Tongue (tissue), 2 donors: ENCODE data around the gene IFNA5. TPM values are rescaled to one million over a fixed set of nuclear protein-coding genes. Genes with fewer than 3 reads are reported as not detected.

ENCODE experiments used
- DNase-seq: peaks from one replicate; pipeline ENCODE4 v3.0.0-alpha.2; 2015
- total RNA-seq: library from RNA; depleted of rRNA; stranded (reverse); fragments of >200 nt; gene quantifications from one replicate; pipeline ENCODE4 v1.2.3, GENCODE V29; 2014

IFNA5 gene
- total RNA-seq, result not detected

DNA sequence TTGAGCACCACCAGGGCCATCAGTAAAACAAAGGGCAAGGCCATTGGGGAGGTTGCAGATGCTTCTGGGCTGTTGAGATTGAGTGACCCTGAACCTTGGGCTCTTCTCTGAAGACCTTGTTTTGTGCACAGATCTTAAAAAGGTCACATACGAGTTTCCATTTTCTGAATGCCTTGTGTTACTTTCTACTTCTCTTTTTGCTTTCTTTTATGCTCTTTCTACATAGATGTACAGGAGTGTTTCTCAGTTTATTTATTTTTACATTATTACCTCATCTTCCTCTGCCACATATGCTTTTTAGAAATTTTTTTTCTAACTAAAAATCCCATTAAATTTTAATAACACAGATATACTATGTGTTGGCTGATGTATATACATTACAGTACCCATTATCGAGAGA lies at the start of gene IFNA5:
IFNA5 (minus strand) TSS at position 101 of the 400 bp plus-strand sequence; CDS start at position 44, 57 bp downstream.
- no peak for DNase-seq

DNA sequence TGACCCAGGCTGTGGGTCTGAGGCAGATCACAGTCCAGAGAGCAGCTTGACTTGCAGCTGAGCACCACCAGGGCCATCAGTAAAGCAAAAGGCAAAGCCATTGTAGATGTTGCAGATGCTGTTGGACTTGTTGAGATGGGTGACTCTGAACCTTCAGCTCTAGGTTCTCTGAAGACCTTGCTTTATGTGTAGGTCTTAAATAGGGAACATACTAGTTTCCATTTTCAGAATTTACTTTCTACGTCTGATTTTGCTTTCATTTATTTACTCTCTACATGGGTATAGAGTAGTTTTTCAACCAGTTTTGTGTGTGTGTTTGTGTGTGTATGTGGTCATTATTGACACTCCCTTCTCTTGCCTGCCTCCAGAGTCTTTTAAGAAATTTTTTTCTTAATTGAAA lies 45.7 kb upstream of the IFNA5 start, which contains the start of gene IFNA6:
IFNA6 (minus strand) TSS at position 101 of the 400 bp plus-strand sequence; CDS start at position 101, 0 bp downstream.
- DNase-seq, result no peak

GRCh38 chr9:21348430-21348970 lies 43.4 kb upstream of the IFNA5 start:
- no peak for DNase-seq

DNA sequence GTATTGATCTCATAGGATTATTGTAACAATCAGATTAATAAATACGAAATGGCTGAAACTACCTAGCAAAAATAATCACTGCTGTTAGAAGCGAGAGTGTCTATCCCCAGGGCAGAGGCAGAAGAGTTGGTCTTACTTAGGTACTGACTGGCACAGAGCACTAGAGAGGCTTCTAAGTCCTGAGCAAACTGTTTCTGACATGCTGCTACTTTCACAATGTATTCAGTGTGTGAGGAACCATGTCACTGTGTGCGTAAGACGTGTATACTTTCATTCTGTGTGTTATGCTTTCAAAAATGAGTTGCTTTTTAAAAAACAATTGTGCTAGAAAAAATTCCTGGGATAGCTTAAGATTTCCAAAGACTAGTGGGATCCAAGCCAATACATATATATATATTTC lies 35.6 kb upstream of the IFNA5 start:
- DNase-seq, result no peak

DNA sequence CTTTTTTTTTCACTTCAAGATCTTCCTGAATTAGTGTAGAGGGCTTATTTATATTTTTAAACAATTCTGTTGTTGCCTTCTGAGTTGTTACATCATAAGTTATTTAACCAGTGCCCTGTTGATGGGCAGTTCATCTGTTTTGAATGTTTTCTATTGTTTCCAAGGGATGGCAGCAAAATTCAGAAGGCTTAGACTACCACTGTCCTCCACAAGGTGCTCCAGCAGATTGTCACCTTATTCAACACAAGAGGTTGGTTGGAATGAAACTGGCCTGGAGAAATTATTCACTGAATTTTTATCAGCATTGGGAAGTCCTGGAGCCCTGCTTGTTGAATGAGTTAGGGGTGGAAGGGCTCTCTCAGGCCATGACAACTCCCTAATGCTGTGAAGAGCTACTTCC lies 31.3 kb upstream of the IFNA5 start:
- no peak for DNase-seq

- peak; percentile 97 for DNase-seq
Observed at GRCh38 chr9:21334701-21335632, 29.9 kb upstream of the IFNA5 start, which contains the start of gene KLHL9. KLHL9 (minus strand) TSS chr9:21335404; CDS start chr9:21334859, 545 bp downstream.

GRCh38 chr9:21333226-21333625 lies 28.1 kb upstream of the IFNA5 start:
- no peak for DNase-seq

DNA sequence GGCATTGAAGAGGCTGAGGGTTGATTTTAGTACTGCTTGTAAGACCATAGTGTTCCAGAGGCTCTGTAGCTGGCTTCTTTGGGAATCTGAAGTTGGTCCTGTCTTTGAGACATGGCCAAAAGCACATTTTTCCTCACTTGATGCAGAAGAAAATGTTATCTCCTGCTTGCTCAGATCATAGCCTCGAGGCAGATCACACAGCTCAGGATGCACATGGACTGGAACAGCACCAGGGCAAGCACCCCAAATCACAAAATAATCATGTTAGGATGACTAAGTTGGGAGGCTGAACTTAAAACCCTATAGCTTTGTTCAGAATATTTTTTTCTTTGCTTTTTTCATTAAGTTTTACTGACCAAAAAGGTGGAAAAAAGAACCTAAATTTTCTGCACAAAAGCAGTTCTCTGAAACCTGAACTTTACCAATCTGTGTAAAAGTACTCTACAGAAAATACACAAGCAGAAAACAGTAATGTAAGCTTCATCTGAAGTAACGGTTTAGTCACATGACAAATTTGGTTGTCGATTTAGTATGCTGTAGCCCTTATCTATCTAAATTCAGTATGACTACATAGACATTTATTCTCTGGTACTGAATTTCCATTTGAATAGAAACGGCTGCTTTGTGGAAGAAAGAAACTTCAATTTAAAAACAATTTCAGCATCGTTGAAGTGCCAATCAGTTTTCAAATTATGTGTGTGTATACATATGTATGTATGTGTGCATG lies 26.7 kb upstream of the IFNA5 start:
- no peak for DNase-seq

- peak; percentile 60 for DNase-seq
Observed at GRCh38 chr9:21326526-21327139, 21.5 kb upstream of the IFNA5 start.

DNA sequence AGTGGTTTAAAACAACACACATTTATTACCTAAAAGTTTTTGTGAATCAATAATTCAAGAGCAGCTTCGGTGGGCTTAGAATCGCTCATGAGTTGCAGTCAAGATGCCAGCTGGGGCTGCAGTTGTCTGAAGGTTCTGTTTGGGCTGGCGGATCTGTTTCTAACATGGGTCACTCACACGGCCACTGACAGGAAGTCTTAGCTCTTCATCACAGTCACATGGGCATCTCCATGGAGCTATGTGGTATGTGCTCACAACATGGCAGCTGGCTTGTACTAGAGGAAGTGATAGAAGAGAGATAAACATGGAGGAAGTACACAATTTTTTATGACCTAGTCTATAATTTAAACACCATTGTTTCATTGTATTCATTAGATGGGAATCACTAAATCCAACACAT lies 18.9 kb upstream of the IFNA5 start:
- DNase-seq, result no peak

DNA sequence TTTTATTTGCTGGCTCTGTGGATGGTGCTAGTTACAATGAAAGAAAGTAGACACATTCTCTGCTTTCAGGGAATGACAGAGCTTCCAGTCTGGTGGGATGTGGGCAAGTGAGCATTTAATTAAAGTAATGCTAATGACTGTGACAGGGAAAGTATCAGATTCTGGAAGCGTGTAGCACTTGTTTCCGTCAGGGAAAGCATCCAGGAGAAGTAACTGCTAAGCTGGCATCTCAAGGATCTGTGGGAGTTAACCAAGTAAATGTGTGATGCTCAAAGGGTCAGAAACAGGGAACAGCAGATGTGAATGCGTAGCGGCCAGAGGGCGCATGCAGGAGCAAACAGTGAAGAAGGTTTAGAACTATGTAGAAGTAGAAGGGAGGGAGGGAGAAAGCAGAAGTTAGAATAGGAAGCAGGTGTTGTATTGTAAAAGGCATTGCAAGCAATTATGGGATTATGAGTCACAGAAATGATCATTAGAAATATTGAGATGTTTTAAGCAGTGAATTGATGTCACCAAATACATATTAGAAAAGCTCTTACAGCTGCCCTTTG lies 17.9 kb upstream of the IFNA5 start:
- no peak for DNase-seq

- DNase-seq, result no peak
Observed at GRCh38 chr9:21320465-21320864, 15.4 kb upstream of the IFNA5 start.

DNA sequence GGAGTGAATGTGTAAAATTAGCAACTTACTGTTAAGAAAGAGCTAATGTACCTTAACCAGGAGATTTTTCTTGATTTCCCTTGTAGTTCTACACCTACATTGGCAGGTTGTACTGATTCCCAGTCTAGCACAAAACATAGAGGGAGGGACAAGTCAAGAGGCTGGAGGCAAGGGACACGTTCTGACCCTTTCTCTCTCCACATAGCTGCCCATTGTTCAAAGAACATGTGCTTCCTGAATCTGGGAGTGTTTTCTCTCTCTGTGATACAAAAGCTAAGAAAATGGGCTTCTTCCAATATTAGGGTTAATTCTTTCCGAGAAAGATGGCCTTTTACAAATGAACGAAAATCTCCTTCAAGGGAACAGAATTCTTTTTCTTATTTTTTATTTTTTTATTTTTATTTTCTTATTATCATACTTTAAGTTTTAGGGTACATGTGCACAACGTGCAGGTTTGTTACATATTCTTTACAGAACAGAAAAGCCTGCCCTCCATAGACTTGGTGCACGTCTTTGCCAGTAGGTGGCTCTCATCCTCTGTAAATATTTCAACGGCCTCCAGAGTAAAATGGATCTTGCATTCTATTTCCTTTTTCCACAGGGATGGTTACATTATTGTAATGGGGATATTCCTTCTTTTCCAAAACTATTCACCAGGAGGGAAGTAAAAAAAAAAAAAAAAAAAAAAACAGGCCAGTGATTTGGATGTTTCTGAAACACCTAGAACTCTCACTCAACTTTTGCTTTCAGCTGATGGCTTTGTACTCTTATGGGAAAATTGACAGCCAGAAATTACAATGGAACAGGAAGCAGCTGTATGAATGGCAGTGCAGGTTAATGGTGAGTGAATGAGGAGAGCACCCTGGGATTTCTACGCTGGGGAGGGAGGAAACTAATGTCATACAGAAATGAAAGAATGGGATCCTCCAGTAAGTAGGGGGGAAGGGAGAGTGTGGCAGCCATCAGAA lies 13.1 kb upstream of the IFNA5 start:
- DNase-seq, result peak; percentile 71

- no peak for DNase-seq
Observed at GRCh38 chr9:21316860-21317259, 11.7 kb upstream of the IFNA5 start.

GRCh38 chr9:21316032-21316842 lies 11.1 kb upstream of the IFNA5 start:
- no peak for DNase-seq

- DNase-seq, result no peak
Observed at GRCh38 chr9:21314152-21314551, 9.0 kb upstream of the IFNA5 start.

DNA sequence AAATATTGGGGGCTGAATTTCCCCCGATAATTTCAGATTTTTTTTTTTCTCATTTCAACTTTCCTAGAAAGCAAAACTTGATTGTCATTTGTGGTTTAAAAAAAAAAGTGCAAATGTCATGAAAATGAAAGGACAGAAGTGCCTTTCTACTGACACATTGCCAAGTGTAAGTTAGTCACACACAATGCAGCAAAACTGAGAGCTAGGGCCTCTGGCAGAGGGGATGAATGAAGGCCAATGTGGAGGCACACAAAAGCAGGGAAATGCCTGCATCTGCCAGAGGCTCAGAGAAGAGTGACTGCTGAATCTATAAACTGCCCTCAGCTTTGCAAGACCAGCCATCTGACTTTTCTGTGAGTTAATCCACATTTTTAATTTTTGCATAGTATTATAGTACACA lies 6.8 kb upstream of the IFNA5 start:
- no peak for DNase-seq

DNA sequence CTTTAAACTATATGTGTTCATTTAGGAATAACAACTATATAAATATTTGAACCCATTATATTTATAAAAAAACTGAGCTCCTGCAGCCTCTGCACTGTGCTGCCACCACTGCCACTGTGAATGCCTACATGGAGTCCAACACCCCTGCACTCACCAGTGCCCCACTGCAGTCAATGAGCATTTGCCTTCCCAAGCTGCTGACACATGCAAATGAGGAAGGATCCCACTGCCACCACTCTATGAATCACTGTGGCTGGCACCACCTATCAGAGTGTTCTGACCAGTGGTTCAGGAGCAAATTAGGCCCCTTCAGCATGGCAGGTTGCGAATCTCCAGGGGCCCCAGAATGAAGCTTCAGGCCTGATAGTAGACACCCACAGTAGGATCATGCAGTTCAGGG lies 9.1 kb downstream of the IFNA5 start:
- no peak for DNase-seq

DNA sequence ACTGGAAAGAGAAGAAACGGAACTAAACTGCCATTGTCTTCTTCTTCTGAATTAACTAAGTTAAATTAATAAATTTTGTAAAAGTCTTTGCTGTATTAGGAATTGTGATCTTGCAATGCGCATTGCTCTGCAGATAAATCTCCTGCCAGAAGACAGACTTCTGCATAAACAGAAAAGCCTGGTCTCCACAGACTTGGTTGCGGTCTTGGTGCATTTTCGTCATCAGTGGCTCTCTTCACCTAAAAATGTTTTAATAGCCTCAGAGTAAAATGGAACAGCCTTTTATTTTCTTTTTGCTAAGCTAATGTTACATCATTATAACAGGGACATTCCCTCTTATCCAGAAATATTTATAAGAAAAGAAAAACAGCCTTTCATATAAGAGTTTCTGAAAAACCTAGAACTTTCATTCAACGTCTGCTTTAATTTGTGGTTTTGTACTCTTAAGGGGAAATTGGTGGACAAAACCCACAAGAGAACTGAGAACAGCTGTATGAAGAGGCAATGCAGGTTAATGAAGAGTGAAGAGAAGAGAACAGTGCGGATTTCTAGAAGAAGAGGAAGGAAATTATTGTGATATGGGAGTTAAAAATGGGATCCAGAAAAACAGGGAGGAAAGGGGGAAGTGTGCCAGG lies 10.1 kb downstream of the IFNA5 start:
- no peak for DNase-seq
